GM19463 (cell line): ENCODE measurements around the gene B4GALNT4.
"Not testable (repeated sequence)": the region's sequence is repeated elsewhere in the genome, so short reads cannot be mapped to it uniquely, and the experiment has no call there.

Experiments
- ATAC-seq: cut with Tn5 transposase; IDR thresholded peaks from one replicate; pipeline ENCODE4 v1.9.1; 2021; ENCODE audit warnings: mild to moderate bottlenecking, moderate library complexity; ENCODE audit not compliant: unreplicated experiment

Gene B4GALNT4

GRCh38 chr11:405954-406795 lies 36.9 kb downstream of the B4GALNT4 start:
- no peak for ATAC-seq

DNA sequence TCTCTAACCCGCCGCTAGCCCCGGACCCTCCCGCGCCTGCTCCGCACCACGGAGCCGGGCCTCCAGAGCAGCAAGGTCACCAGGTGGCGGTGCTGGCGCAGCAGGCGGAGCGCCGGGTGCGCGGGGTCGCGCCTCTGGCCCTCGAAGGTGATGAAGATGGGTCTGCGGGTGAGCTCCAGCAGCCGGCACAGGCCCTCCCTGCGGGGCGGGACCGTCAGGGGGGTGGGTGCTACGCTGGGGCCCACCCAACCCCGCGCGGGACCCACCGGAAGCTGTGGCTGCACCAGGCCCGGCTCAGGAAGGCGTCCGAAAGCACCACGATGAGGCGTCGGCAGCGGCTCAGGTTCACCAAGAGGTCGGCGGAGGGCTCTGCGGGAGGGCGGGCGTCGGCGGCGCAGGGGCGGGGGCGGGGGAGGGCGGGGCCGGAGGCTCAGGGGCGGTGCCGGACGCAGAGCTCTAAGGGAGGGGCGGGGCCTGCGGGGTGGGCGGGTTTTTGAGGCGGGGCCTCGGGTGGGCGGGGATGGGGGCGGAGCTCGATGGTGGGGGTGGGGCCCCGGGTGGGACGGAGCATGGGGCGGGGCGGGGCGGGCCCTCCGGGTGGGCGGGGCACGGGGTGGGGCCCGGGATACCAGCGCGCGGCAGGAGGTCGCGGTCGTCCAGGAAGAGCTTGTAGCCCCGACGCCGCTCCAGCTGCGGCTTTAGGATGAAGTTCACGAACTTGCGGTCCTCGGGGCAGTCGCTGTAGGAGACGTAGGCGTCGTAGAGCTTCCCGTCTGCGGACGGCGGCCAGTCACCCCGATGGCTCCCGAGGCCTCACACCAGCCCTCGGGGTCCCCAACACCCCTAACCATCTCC lies 37.7 kb downstream of the B4GALNT4 start:
- ATAC-seq: peak; percentile 81

DNA sequence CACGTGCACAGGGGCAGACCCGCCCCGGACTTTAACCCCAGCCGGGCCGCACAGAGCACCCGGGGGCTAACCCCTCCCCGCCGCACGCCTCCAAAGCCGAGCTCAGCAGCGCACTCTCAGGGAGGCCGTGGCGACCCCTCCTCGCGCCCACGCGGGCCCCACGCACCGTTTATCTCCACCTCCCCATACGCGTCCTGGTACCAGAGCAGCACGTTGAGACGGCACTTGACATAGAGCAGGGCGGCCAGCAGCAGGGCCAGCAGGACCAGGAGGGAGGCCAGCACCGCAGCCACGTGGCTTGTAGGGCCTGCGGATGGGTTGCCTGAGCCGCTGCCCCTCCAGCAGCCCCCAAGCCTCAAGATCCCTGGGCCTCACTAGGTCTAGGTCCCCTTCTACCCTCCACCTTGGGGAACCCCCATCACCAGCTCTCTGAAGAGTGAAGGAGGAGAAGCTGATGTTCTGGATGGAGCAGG lies 38.4 kb downstream of the B4GALNT4 start:
- no peak for ATAC-seq

GRCh38 chr11:408154-409007 lies 39.1 kb downstream of the B4GALNT4 start:
- ATAC-seq: no peak

DNA sequence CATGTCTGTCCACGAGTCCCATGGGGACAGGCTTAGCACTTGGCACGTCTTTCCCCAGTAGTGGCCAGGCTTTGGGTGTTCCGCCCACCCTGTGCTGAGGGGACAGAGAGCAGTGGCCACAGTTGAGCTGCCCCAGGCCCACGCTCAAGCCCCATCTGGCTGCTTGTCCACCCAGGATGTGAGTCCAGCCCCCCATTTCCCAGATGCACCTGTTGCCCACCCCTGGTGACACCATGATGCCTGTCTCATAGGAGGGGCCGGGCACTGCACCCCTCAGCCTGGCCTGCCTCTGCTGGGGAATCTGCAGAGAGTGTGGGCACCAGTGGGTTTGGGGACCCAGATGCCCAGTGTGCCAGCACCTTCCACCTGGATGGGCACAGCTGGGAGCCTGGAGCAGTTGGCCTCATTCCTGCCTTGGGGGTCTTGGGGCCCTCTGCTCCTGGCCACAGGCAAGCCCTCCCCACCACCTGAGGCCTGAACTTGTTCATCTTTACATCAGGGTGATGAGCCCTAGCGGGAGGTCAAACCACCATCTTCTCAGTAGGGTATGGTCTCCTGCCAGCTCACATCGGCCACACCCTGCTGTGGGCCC lies 39.8 kb downstream of the B4GALNT4 start:
- no peak for ATAC-seq

DNA sequence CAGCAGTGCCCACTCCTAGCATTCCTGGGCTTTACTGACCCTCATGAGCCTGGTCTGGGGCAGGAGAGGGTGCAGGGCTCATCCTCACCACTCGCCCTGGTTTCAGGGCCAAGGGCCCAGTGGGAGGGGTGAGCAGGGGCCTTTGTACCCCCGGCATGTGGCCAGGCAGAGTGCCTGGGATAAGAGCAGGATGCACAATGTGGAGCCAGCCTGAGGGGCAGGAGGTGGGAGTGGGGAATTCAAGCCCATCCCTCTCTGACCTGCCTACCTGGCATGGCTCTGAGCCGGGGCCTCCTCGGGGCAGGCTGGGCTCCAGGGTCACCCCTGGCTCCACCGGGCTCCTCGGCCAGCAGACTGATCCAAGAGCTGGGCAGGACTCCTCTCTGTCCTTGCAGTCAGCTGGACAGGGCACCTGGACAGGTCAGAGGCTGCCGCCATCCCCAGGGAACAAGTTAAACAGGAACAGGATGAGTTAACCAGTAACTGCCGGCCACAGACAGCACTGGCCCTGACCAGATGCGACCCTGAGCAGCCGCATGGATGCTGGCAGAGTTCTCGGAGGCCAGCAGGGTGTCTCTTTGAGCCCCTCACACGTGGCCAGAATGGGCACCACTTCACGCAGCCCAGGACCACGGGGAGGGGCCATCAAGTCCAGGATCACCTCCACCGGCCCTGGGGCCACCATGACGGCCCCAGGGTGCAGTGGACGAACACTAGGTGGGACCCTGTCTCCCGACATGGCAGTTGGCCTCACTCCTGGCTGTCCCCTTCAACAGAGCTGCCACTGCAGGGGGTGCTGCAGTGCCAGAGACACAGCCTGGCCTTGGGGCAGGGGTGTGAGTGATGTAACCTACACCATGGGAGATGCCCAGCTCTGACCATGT lies 40.5 kb downstream of the B4GALNT4 start:
- no peak for ATAC-seq

DNA sequence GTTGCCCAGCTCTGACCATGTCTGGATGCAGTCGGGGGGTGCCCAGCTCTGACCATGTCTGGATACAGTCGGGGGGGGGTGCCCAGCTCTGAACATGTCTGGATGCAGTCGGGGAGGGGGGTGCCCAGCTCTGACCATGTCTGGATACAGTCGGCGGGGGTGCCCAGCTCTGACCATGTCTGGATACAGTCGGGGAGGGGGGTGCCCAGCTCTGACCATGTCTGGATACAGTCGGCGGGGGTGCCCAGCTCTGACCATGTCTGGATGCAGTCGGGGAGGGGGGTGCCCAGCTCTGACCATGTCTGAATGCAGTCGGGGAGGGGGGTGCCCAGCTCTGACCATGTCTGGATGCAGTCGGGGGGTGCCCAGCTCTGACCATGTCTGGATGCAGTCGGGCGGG lies 41.4 kb downstream of the B4GALNT4 start:
- not testable (repeated sequence) for ATAC-seq

GRCh38 chr11:411520-411919 lies 42.2 kb downstream of the B4GALNT4 start:
- not testable (repeated sequence) for ATAC-seq

DNA sequence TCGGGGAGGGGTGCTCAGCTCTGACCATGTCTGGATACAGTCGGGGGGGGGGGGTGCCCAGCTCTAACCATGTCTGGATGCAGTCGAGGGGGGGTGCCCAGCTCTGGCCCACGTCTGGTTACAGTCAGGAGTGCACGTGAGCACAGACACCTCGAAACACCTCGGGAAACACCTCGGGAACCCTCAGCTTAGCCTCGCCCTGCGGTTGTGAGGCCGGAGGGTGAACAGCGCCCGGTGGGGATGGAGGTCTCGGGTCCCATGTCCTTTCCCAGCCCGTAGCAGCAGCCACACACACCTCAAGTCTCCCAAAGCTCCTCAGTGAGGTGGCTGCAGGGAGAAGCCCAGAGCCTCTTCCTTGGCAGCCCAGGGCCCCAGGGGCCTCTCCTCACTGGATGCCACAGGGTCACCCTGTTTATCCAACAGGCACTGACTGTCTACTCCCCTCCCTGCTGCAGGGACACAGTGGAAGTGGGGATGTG lies 43.4 kb downstream of the B4GALNT4 start:
- no peak for ATAC-seq

DNA sequence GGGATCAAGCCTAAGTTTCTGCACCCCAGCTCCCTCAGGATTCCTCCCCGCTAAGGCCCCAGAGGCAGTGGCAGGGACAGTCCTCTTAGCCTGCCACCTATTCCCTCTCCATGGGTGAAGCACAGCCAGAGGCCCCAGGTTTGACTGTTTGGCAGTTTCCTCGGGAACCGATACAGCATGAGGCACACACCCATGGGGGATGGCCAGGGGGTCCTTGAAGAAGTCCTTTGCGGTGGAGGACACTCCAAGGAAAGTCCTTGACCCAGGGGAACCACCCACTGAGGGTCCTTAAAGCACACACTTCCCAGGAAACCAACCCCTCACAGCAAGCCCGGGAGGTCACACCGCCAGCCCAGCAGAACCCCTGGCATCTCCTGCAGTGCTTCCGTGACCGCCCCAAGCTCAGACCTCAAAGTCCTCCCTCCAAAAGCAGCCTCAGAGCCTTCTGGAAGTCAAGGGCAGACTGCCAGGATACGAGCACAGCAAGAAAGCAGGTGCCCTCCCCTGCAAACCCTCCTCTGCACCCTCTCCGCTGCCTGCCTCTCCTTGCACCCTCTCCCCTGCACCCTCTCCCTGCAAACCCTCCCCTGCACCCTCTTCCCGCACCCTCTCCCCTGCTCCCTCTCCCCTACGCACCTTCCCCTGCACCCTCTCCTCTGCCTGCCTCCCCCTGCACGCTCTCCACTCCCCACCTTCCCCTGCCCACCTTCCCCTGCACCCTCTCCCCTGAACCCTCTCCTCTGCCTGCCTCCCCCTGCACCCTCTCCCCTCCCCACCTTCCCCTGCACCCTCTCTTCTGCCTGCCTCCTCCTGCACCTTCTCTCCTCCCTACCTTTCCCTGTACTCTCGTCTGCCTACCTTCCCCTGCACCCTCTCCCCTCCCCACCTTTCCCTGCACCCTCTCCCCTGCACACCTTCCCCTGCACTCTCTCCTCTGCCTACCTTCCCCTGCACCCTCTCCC lies 44.1 kb downstream of the B4GALNT4 start:
- ATAC-seq: no peak

- no peak for ATAC-seq
These were observed 45.1 kb downstream of the B4GALNT4 start for GRCh38 chr11:414318-414857.

GRCh38 chr11:415640-416041 lies 46.3 kb downstream of the B4GALNT4 start:
- ATAC-seq: no peak

DNA sequence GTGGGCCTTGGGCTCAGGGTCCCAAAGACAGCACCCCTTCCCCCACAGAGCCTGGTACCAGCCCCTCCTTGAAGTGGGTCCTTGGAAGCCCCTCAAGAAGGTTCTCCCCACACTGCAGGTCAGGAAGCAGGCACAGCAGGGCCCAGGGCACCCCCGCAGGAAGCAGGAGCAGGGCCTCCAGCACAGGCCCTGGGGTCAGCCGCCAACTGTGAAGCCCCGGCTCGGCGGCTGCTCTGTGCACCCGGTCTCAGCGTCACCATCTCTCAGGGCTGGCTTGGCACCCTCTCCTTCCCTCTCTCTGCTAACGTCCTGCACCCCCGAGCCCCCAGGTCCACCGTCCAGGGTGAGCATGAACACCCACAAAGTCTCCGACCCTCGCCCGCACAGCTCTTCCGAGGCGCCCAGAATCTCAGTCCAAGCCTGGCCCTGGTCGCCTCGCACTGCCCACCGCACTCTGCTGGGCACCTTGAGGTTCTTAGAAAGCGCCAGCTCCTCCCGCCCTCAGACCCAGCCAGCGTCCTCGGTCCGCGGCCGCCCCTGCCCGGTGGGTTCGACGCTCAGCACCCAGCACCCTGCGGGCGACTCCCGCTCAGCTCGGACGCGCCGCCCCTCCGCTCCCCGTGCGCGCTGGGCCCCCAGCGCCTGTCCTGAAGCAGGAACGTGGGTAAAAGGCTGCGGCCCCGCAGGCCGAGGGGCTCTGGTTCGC lies 46.9 kb downstream of the B4GALNT4 start:
- no peak for ATAC-seq

DNA sequence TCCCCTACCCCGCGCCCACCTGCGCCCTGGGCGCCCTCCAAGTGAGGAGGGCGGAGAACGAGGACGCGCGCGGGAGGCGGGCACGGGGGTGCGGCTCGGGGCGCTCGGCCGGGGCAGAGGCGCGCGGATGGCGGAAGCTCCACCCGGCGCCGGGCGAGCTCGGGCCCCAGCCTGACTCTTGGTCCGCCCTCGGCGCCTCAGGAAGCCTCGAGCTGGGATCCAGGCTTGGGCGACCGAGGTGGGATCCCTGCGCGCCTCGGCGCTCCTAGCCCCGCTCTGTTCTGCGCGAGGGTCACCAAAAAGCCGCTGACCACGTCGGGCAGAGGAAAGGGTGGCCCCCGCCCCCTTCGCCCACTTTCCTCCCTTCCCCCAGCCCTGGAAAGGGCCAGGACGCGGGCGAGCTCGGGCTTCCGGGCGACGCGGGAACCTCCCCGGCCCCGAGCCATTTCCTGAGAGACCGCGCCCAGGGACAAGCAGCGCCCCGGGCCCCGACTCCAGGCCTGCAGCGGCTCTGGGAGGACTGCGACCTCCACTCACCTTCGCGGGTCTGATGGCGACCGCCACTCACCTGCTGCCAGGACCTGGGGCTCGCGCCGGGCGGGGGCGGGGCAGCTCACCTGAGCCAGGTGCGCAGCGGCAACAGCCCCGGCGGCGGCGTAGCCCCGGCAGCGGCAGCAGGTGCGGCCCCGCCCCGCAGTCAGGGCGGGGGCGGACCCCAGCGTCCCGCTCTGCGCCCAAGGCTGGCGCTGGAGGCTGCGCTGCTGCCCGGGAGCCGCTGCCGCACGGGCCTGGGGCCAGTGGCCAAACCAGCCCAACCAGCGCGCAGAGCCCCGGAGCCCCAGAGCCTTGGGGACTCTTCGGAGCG lies 47.7 kb downstream of the B4GALNT4 start:
- no peak for ATAC-seq

GRCh38 chr11:417652-418342 lies 48.5 kb downstream of the B4GALNT4 start:
- no peak for ATAC-seq
